ENCODE data around the gene GTF2F1. TPM values are rescaled to one million over a fixed set of nuclear protein-coding genes. Genes with fewer than 3 reads are reported as not detected.

The GTF2F1 gene
- total RNA-seq, 1 donor from 2014 or later, result 67.9 TPM

GRCh38 chr19:6425732-6426620 lies 33.0 kb upstream of the GTF2F1 start:
- peak overlapping the region; percentile 83 to 87 for H3K27ac ChIP-seq
- peaks cover 3 to 7% of the 10 kb centered on the region in 2 donors for H3K36me3 ChIP-seq
- DNase-seq (ENCODE audit: low spot score in 2 of 2), result no peak
- H3K4me1 ChIP-seq, result peaks cover 13 to 21% of the 10 kb centered on the region in 2 donors
- intact Hi-C loops (cut with DNase I), result loop anchor here (1.0 to 10.0 kb wide), 5 partner anchors 34 to 521 kb away; partner anchors contain the start of genes GPR108, NDUFA11, TRIP10 and VMAC
- no peaks in the 10 kb centered on the region for H3K9me3 ChIP-seq
- H3K27me3 ChIP-seq, result no peaks in the 10 kb centered on the region
- peak overlapping the region; percentile 21 to 48 for H3K4me3 ChIP-seq
- TF ChIP-seq, protein P1, sequence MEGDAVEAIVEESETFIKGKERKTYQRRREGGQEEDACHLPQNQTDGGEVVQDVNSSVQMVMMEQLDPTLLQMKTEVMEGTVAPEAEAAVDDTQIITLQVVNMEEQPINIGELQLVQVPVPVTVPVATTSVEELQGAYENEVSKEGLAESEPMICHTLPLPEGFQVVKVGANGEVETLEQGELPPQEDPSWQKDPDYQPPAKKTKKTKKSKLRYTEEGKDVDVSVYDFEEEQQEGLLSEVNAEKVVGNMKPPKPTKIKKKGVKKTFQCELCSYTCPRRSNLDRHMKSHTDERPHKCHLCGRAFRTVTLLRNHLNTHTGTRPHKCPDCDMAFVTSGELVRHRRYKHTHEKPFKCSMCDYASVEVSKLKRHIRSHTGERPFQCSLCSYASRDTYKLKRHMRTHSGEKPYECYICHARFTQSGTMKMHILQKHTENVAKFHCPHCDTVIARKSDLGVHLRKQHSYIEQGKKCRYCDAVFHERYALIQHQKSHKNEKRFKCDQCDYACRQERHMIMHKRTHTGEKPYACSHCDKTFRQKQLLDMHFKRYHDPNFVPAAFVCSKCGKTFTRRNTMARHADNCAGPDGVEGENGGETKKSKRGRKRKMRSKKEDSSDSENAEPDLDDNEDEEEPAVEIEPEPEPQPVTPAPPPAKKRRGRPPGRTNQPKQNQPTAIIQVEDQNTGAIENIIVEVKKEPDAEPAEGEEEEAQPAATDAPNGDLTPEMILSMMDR (IDR thresholded peaks at IDR 0.05), result no peak

DNA sequence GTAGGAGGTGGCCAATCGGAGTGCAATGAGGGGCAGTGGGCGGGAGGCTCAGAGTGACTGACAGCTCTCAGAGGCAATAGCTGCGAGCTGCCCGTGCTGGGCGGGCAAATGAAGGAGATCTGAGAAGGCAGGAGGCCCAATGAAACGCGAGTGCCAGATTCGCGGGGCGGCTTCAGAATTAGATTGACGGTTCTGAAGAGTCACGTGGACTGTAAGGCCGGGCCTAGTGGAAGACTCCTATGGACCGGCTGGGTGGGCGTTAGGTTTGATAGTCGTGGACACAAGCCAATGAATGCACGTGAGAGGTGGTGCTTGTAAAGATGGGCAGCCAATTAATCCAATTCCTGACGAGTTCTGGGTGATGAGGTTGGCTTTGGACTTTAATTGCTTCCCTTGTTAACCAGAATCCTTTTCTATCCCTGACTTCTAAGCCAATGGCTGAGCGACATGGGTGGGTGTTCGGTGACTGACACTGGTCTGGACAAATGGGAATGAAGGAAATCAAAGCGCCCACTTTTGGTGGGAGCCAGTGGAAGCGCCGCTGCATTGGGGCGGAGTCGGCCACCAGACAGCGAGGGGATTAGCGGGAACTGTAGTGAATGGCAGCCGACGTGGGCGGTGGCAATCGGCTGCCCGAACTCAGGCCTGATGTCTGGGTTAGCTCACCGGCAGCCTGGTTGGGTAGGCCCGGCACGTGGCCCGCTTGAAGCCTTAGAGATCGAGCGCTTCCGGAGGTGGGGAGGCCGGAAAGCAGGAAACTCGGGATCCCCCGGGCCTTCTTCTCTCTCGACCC lies 32.2 kb upstream of the GTF2F1 start:
- H3K4me3 ChIP-seq, result peak overlapping the region; percentile 21 to 48
- DNase-seq (ENCODE audit: low spot score in 2 of 2), result peak; percentile 100
- TF ChIP-seq, protein P1 (IDR thresholded peaks at IDR 0.05), result peak in 1 of 3 experiments; percentile 17
- no peaks in the 10 kb centered on the region for H3K27me3 ChIP-seq
- peaks cover 12 to 13% of the 10 kb centered on the region in 2 donors for H3K36me3 ChIP-seq
- H3K27ac ChIP-seq, result peak overlapping the region; percentile 83 to 87
- peaks cover 13 to 21% of the 10 kb centered on the region in 2 donors for H3K4me1 ChIP-seq
- no peaks in the 10 kb centered on the region for H3K9me3 ChIP-seq
- intact Hi-C loops (cut with DNase I), result loop anchor here (1.0 to 10.0 kb wide), 6 partner anchors 32 to 520 kb away; partner anchors contain the start of genes GPR108, GTF2F1, NDUFA11 and TRIP10

- Histone ChIP-seq H3K27me3 (no peaks in the 10 kb centered on the region), H3K4me3 (peak within 1 kb of the TSS; percentile 89 to 95), H3K4me1 (peaks cover 13 to 21% of the 10 kb centered on the region in 2 donors), H3K9me3 (no peaks in the 10 kb centered on the region), H3K36me3 (peaks cover 19 to 21% of the 10 kb centered on the region in 2 donors), H3K27ac (peak within 1 kb of the TSS; percentile 83 to 87)
- TF ChIP-seq, protein P1 (IDR thresholded peaks at IDR 0.05), result no peak
- DNase-seq (ENCODE audit: low spot score in 2 of 2), result no peak
- intact Hi-C loops (cut with DNase I), result loop anchor here (1.0 to 10.0 kb wide), 4 partner anchors 31 to 520 kb away; partner anchors contain the start of genes GPR108, GTF2F1, NDUFA11 and TRIP10
These were observed 31.4 kb upstream of the GTF2F1 start, which contains the start of gene KHSRP for GRCh38 chr19:6424195-6424938. KHSRP (minus strand) TSS chr19:6424811; CDS start chr19:6424701, 110 bp downstream.

DNA sequence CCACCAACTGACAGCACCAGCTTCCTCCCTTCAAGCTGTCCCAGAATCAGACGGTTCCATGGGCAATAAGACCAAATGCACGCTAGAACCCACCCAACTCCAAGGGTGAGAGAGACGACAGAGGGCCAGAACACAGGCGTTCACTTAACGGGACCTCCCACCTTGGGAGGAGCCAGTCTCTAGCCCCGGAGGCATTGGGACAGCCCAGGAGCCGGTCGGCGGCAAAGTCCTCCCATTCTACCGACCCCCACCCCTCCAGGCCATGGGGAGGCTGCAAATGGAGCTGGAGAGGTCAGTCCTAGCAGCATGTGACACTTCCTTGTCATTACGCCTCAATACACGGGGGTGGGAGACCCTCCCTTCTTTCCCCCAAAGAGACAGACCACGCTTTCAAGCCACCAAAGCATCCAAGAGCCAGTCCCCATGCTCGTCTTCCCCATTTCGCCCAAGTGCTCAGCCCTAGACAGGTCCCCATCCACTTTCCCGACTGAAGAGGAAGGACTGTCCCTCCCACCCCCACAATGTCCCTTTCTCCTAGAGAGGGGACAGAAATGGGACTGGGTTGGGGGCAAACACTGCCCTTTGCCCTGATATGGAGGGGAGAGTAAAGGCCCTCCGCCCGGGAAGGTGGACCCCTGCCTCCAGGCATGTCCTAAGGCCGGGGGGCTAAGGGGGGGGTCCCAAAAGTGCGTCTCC lies 30.7 kb upstream of the GTF2F1 start:
- DNase-seq (ENCODE audit: low spot score in 2 of 2), result peak in 1 of 2 donors; percentile 69
- TF ChIP-seq, protein P1 (IDR thresholded peaks at IDR 0.05), result no peak
- Histone ChIP-seq H3K4me1 (peaks cover 13 to 21% of the 10 kb centered on the region in 2 donors), H3K27me3 (no peaks in the 10 kb centered on the region), H3K4me3 (peak overlapping the region; percentile 89 to 95), H3K36me3 (peaks cover 26 to 28% of the 10 kb centered on the region in 2 donors), H3K27ac (peak overlapping the region; percentile 32 to 69), H3K9me3 (no peaks in the 10 kb centered on the region)
- intact Hi-C loops (cut with DNase I), result loop anchor here (1.0 to 10.0 kb wide), 4 partner anchors 30 to 519 kb away; partner anchors contain the start of genes GPR108, GTF2F1, NDUFA11 and TRIP10
